Ascending aorta (tissue), 2 donors: ENCODE measurements around the gene SCAF4. TPM values are rescaled to one million over a fixed set of nuclear protein-coding genes. Genes with fewer than 3 reads are reported as not detected.

ENCODE experiments used
- DNase-seq, 2 donors: peaks; one replicate each; pipeline ENCODE4 v3.0.0-alpha.2; 2019; ENCODE audit warnings: low spot score in 2 of 2
- H3K27ac ChIP-seq, 2 donors: fragments of 200-600 bp; sonication (generic); one replicate each; pipeline ENCODE4 v1.5.1; 2016 to 2017; ENCODE audit warnings: mild to moderate bottlenecking in 1 of 2
- H3K27me3 ChIP-seq: fragments of 200-600 bp; sonication (generic); one replicate; pipeline ENCODE4 v1.5.1; 2017
- H3K36me3 ChIP-seq, 2 donors: fragments of 200-600 bp; sonication (generic); one replicate each; pipeline ENCODE4 v1.5.1; 2016
- H3K4me1 ChIP-seq, 2 donors: fragments of 200-600 bp; sonication (generic); one replicate each; pipeline ENCODE4 v1.5.1; 2016 to 2017; ENCODE audit warnings: mild to moderate bottlenecking in 1 of 2
- H3K4me3 ChIP-seq, 2 donors: fragments of 200-600 bp; sonication (generic); one replicate each; pipeline ENCODE4 v1.5.1; 2016 to 2017; ENCODE audit warnings: mild to moderate bottlenecking in 1 of 2
- H3K9me3 ChIP-seq, 2 donors: fragments of 200-600 bp; sonication (generic); one replicate each; pipeline ENCODE4 v1.5.1; 2016
- CTCF ChIP-seq, 3 experiments: fragments of 200-600 bp in 2 of 3; fragments of 450-650 bp in 1 of 3; sonication (generic) in 2 of 3; IDR thresholded peaks; one replicate each; pipeline ENCODE4 v1.5.1; 2016 to 2019; ENCODE audit warnings: antibody characterized with exemption in 3 of 3, mild to moderate bottlenecking in 1 of 3, moderate library complexity in 1 of 3
- intact Hi-C: fragments of 100-400 bp; cut with DNase I; formaldehyde crosslinking; loops from one replicate; pipeline ENCODE4 v1.15.1; 2023
- total RNA-seq: library from RNA; depleted of rRNA; stranded (reverse); fragments of >200 nt; gene quantifications from one replicate; pipeline ENCODE4 v1.1.0, GENCODE V29; 2016

The SCAF4 gene
- total RNA-seq, 1 donor from 2014 or later = 31.2 TPM

- TF ChIP-seq CTCF (IDR thresholded peaks at IDR 0.05) = no peak
- Histone ChIP-seq H3K9me3 (no peaks in the 10 kb centered on the region), H3K27ac (no peak overlapping the region), H3K36me3 (no peaks in the 10 kb centered on the region), H3K27me3 (no peaks in the 10 kb centered on the region), H3K4me3 (no peak overlapping the region), H3K4me1 (peaks cover 6 to 38% of the 10 kb centered on the region in 2 donors)
- no peak for DNase-seq
- intact Hi-C loops = no loop called here
Measured at GRCh38 chr21:31714741-31715365, 17.1 kb downstream of the SCAF4 start.

- no peak for TF ChIP-seq CTCF (IDR thresholded peaks at IDR 0.05)
- peaks cover 6 to 41% of the 10 kb centered on the region in 2 donors for H3K4me1 ChIP-seq
- intact Hi-C loops = no loop called here
- DNase-seq = no peak
- H3K27ac ChIP-seq = no peak overlapping the region
- H3K9me3 ChIP-seq = no peaks in the 10 kb centered on the region
- H3K36me3 ChIP-seq = no peaks in the 10 kb centered on the region
- H3K27me3 ChIP-seq = no peaks in the 10 kb centered on the region
- H3K4me3 ChIP-seq = no peak overlapping the region
Measured at GRCh38 chr21:31713973-31714740, 17.8 kb downstream of the SCAF4 start.

GRCh38 chr21:31713115-31713514, 18.8 kb downstream of the SCAF4 start:
- intact Hi-C loops = no loop called here
- TF ChIP-seq CTCF (IDR thresholded peaks at IDR 0.05) = no peak
- peaks cover 6 to 45% of the 10 kb centered on the region in 2 donors for H3K4me1 ChIP-seq

GRCh38 chr21:31711745-31712285, 20.1 kb downstream of the SCAF4 start:
- intact Hi-C loops = loop anchor here (2.0 kb wide), 1 partner anchor 21 kb away; the partner anchor contains the start of gene SCAF4
- no peak for DNase-seq
- Histone ChIP-seq H3K4me3 (no peak overlapping the region), H3K9me3 (no peaks in the 10 kb centered on the region), H3K36me3 (no peaks in the 10 kb centered on the region), H3K27ac (no peak overlapping the region), H3K27me3 (no peaks in the 10 kb centered on the region), H3K4me1 (peaks cover 6 to 47% of the 10 kb centered on the region in 2 donors)
- no peak for TF ChIP-seq CTCF (IDR thresholded peaks at IDR 0.05)

More at GRCh38 chr21:31713115-31713514, 18.8 kb downstream of the SCAF4 start:
- Histone ChIP-seq H3K27ac (no peak overlapping the region), H3K9me3 (no peaks in the 10 kb centered on the region), H3K27me3 (no peaks in the 10 kb centered on the region), H3K36me3 (no peaks in the 10 kb centered on the region), H3K4me3 (no peak overlapping the region)
- no peak for DNase-seq

GRCh38 chr21:31711326-31711725, 20.6 kb downstream of the SCAF4 start:
- no peak for TF ChIP-seq CTCF (IDR thresholded peaks at IDR 0.05)
- DNase-seq = no peak
- H3K36me3 ChIP-seq = no peaks in the 10 kb centered on the region
- peaks cover 6 to 47% of the 10 kb centered on the region in 2 donors for H3K4me1 ChIP-seq
- intact Hi-C loops = loop anchor here (2.0 kb wide), 1 partner anchor 21 kb away; the partner anchor contains the start of gene SCAF4
- H3K9me3 ChIP-seq = no peaks in the 10 kb centered on the region
- no peak overlapping the region for H3K4me3 ChIP-seq
- H3K27ac ChIP-seq = no peak overlapping the region
- H3K27me3 ChIP-seq = no peaks in the 10 kb centered on the region
